Large intestine (tissue), 3 donors: ENCODE data around the gene SH2D4B. TPM values are rescaled to one million over a fixed set of nuclear protein-coding genes. Genes with fewer than 3 reads are reported as not detected.
"Not testable (repeated sequence)": the region's sequence is repeated elsewhere in the genome, so short reads cannot be mapped to it uniquely, and the experiment has no call there.

ENCODE experiments used
- DNase-seq, 2 donors: peaks; one replicate each; pipeline versions ENCODE4 v3.0.0 to v3.0.0-alpha.2; 2013
- H3K27ac ChIP-seq: one replicate; pipeline ENCODE4 v1.5.1; 2013; ENCODE audit warnings: low read length
- H3K27me3 ChIP-seq: 2 replicates; pipeline ENCODE4 v1.6.1; 2013; ENCODE audit warnings: low read length; ENCODE audit not compliant: control insufficient read depth, insufficient read depth
- H3K36me3 ChIP-seq: 2 replicates; pipeline ENCODE4 v1.6.1; 2013; ENCODE audit warnings: low read length; ENCODE audit not compliant: control insufficient read depth, insufficient read depth
- H3K4me1 ChIP-seq: one replicate; pipeline ENCODE4 v1.6.1; 2013; ENCODE audit warnings: low read length; ENCODE audit not compliant: control insufficient read depth, insufficient read depth
- H3K4me3 ChIP-seq: one replicate; pipeline ENCODE4 v1.5.1; 2013; ENCODE audit warnings: low read length
- H3K9me3 ChIP-seq: one replicate; pipeline ENCODE4 v1.6.1; 2013; ENCODE audit warnings: mild to moderate bottlenecking, low read depth, low read length, moderate library complexity; ENCODE audit not compliant: control insufficient read depth
- WGBS: methylation state at CpG from one replicate; pipeline ENCODE4 v1.1.5; 2013; ENCODE audit warnings: low lambda C conversion rate; ENCODE audit not compliant: insufficient coverage; 5-methylcytosine and 5-hydroxymethylcytosine counted together
- polyA plus RNA-seq: library from polyadenylated mRNA; unstranded; fragments of 120-200 nt; gene quantifications from one replicate; pipeline ENCODE4 v1.2.1, GENCODE V29; 2013

The SH2D4B gene
- polyA plus RNA-seq, 1 donor, result 0.01 TPM

GRCh38 chr10:80526742-80527141 is 11.0 kb upstream of the SH2D4B start:
- H3K4me1 ChIP-seq, result peaks cover 3% of the 10 kb centered on the region
- H3K9me3 ChIP-seq, result no peaks in the 10 kb centered on the region
- no CpG with 5 or more reads among the region's 6 CpGs for WGBS
- H3K27ac ChIP-seq, result no peak overlapping the region
- no peaks in the 10 kb centered on the region for H3K27me3 ChIP-seq
- no peak overlapping the region for H3K4me3 ChIP-seq
- no peak for DNase-seq
- H3K36me3 ChIP-seq, result no peaks in the 10 kb centered on the region

GRCh38 chr10:80528185-80528700 is 9.5 kb upstream of the SH2D4B start:
- DNase-seq, result no peak
- Histone ChIP-seq H3K27ac (no peak overlapping the region), H3K4me1 (peaks cover 3% of the 10 kb centered on the region), H3K27me3 (no peaks in the 10 kb centered on the region), H3K4me3 (no peak overlapping the region), H3K36me3 (no peaks in the 10 kb centered on the region), H3K9me3 (no peaks in the 10 kb centered on the region)
- no CpG with 5 or more reads among the region's 2 CpGs for WGBS

- no peak overlapping the region for H3K27ac ChIP-seq
- DNase-seq, result no peak
- no CpG with 5 or more reads among the region's 6 CpGs for WGBS
These were observed 8.8 kb upstream of the SH2D4B start for GRCh38 chr10:80528901-80529300.

DNA sequence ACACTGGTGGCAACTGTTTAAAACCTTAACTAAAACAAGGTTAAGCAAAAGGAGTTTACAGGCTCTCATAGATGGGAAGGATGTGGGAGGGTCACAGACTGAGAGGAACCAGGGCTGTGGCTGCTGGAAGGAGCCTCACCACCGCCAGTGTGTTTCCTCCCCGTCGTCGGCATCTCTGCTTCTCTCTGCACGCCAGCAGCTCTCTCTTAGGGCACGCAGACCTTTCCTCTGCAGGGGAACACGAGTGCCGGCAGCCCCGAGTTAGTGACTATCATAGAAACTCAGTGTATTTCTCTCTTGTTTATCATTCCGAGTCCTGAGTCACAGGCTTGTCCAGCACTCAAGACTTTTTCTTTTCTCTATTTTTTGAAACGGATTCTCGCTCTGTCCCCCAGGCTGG is 8.1 kb upstream of the SH2D4B start:
- Histone ChIP-seq H3K4me1 (no peaks in the 10 kb centered on the region), H3K27ac (no peak overlapping the region), H3K9me3 (peaks cover 3% of the 10 kb centered on the region), H3K36me3 (no peaks in the 10 kb centered on the region), H3K27me3 (no peaks in the 10 kb centered on the region), H3K4me3 (no peak overlapping the region)
- no peak for DNase-seq
- WGBS, result 100% methylated on average over 1 of the region's 12 CpGs

More at GRCh38 chr10:80528901-80529300, 8.8 kb upstream of the SH2D4B start:
- Histone ChIP-seq H3K4me1 (peaks cover 2% of the 10 kb centered on the region), H3K9me3 (peaks cover 3% of the 10 kb centered on the region), H3K36me3 (no peaks in the 10 kb centered on the region), H3K27me3 (no peaks in the 10 kb centered on the region), H3K4me3 (no peak overlapping the region)

- Histone ChIP-seq H3K27ac (no peak overlapping the region), H3K9me3 (peaks cover 3% of the 10 kb centered on the region), H3K4me1 (no peaks in the 10 kb centered on the region), H3K36me3 (no peaks in the 10 kb centered on the region), H3K27me3 (no peaks in the 10 kb centered on the region), H3K4me3 (no peak overlapping the region)
- DNase-seq, result no peak
- WGBS, result no CpG with 5 or more reads among the region's 2 CpGs
These were observed 7.5 kb upstream of the SH2D4B start for GRCh38 chr10:80530251-80530650.

GRCh38 chr10:80530816-80531215 is 6.9 kb upstream of the SH2D4B start:
- DNase-seq, result no peak
- Histone ChIP-seq H3K9me3 (peaks cover 7% of the 10 kb centered on the region), H3K36me3 (no peaks in the 10 kb centered on the region), H3K27me3 (no peaks in the 10 kb centered on the region), H3K27ac (no peak overlapping the region), H3K4me3 (no peak overlapping the region), H3K4me1 (no peaks in the 10 kb centered on the region)
- WGBS, result 29% methylated on average over 1 of the region's 2 CpGs

GRCh38 chr10:80532571-80532970 is 5.1 kb upstream of the SH2D4B start:
- H3K27ac ChIP-seq, result no peak overlapping the region
- peaks cover 13% of the 10 kb centered on the region for H3K9me3 ChIP-seq
- WGBS, result no CpG with 5 or more reads among the region's 4 CpGs
- H3K4me1 ChIP-seq, result peaks cover 3% of the 10 kb centered on the region
- no peak for DNase-seq
- H3K36me3 ChIP-seq, result no peaks in the 10 kb centered on the region
- H3K27me3 ChIP-seq, result no peaks in the 10 kb centered on the region
- no peak overlapping the region for H3K4me3 ChIP-seq

GRCh38 chr10:80534059-80534458 is 3.6 kb upstream of the SH2D4B start:
- not testable (repeated sequence) for DNase-seq, H3K27me3 ChIP-seq, H3K36me3 ChIP-seq, H3K4me3 ChIP-seq, H3K27ac ChIP-seq, H3K4me1 ChIP-seq
- no CpG with 5 or more reads among the region's 25 CpGs for WGBS
- peaks cover 13% of the 10 kb centered on the region for H3K9me3 ChIP-seq

DNA sequence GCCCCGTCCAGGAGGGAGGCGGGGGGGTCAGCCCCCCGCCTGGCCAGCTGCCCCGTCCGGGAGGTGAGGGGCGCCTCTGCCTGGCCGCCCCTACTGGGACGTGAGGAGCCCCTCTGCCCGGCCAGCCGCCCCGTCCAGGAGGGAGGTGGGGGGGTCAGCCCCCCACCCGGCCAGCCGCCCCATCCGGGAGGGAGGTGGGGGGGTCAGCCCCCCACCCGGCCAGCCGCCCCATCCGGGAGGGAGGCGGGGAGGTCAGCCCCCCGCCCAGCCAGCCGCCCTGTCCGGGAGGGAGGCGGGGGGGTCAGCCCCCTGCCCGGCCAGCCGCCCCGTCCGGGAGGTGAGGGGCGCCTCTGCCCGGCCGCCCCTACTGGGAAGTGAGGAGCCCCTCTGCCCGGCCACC is 3.1 kb upstream of the SH2D4B start:
- H3K4me3 ChIP-seq, H3K27me3 ChIP-seq, DNase-seq, H3K4me1 ChIP-seq, H3K36me3 ChIP-seq, H3K27ac ChIP-seq: not testable (repeated sequence)
- H3K9me3 ChIP-seq, result peaks cover 13% of the 10 kb centered on the region
- no CpG with 5 or more reads among the region's 30 CpGs for WGBS

DNA sequence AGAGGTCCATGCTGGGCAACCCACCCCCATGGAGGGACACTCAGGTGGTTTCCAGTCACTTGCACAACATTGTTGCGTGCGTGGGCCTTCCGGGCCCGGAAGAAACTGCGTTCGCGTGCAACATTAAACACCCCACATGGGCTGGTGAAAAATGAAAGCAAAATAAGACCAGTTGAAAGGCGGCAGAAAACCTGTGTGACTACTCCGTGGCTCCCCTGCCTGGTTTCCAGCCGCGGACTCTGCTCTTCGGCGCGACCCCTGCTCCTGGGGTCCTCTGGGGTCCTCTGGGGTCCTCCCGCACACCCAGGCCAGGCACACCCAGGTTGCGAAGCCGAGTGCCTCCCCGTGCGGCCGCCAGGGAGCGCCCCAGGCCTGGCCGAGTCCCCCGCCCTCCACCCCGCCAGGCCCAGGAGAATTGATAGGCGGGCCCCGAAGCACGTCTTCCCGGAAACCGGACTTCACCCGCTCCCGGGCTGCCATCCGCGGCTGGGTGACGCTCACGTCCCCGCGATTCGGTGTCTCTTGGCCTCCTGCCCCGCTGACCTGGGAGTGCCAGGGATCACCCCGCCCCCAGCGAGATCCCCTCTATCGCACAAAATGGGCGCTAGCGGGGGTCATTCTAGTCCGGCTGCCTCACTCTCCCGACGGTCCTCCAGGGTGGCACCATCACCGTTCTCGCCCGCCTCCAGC is 1.9 kb upstream of the SH2D4B start:
- peak overlapping the region; percentile 41 for H3K4me3 ChIP-seq
- peak; percentile 72 to 83 for DNase-seq
- no peaks in the 10 kb centered on the region for H3K36me3 ChIP-seq
- peaks cover 3% of the 10 kb centered on the region for H3K4me1 ChIP-seq
- H3K27me3 ChIP-seq, result peaks cover 3% of the 10 kb centered on the region
- peaks cover 13% of the 10 kb centered on the region for H3K9me3 ChIP-seq
- 91% methylated on average over 4 of the region's 50 CpGs for WGBS
- no peak overlapping the region for H3K27ac ChIP-seq

DNA sequence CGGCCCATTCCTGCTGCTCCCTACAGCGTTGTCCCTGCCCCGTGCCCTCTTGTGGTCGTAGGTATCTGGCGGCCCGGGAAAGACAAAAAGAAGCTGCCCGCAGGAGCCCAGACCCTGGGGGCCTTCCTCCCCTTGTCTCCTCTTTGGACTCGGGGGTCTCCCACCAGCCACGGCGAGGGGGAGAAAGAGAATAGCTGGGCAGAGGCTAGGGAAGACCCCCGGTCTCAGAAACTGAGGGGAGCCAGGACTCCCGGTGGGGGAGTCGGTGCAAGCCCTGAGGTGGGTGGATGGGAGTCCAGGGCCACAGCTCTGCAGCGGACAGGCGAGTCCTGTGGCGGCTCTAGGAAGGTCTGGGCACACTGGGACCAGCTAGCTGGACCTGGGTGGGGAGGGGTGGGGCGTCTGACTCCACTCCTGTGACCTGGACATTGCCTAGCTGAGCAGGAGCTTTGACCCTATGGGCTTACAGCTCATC is 1.3 kb upstream of the SH2D4B start:
- Histone ChIP-seq H3K36me3 (no peaks in the 10 kb centered on the region), H3K27ac (no peak overlapping the region), H3K9me3 (peaks cover 13% of the 10 kb centered on the region), H3K27me3 (peaks cover 3% of the 10 kb centered on the region), H3K4me3 (peak overlapping the region; percentile 41), H3K4me1 (peaks cover 3% of the 10 kb centered on the region)
- no CpG with 5 or more reads among the region's 17 CpGs for WGBS
- DNase-seq, result no peak
